GM13977 (cell line): ENCODE measurements around the gene ABLIM2.

ENCODE experiments used
- DNase-seq: peaks from one replicate; pipeline ENCODE4 v3.0.0; 2012; ENCODE audit warnings: low spot score
- in situ Hi-C: fragments of 300-500 bp; cut with MboI; formaldehyde crosslinking; loops from one replicate; pipeline ENCODE4 v1.12.0; 2022; ENCODE audit warnings: low sequenced_read_pairs, low pct_unique_long_range_greater_than_20kb, mixed read lengths, inconsistent platforms; ENCODE audit not compliant: unreplicated experiment
- TF ChIP-seq, protein P1 (sequence below): IDR thresholded peaks from 2 replicates; pipeline ENCODE4 v1.5.1; 2012; ENCODE audit warnings: mild to moderate bottlenecking, control low read depth; ENCODE audit not compliant: insufficient read depth; ENCODE audit errors: extremely low read depth, missing control alignments

The ABLIM2 gene

DNA sequence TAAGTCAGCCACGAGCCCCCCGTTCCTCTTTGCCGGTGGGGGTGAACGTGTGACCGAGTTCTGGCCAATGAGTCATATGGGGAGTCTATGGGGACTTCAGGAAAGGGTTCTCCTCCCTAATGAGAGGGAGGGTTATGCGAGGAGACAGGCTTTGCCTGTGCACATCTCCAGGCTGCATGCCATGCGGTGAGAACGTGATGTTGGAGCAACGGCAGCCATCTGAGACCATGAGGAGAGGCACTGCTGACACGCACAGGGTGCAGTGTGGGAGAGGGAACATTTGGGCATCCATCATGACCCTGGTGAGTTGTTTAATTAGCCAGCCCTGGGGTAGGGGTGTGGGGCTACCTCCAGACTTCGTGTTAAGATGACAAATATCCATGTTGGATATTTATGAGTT is 55.8 kb downstream of the ABLIM2 start:
- TF ChIP-seq, protein P1, sequence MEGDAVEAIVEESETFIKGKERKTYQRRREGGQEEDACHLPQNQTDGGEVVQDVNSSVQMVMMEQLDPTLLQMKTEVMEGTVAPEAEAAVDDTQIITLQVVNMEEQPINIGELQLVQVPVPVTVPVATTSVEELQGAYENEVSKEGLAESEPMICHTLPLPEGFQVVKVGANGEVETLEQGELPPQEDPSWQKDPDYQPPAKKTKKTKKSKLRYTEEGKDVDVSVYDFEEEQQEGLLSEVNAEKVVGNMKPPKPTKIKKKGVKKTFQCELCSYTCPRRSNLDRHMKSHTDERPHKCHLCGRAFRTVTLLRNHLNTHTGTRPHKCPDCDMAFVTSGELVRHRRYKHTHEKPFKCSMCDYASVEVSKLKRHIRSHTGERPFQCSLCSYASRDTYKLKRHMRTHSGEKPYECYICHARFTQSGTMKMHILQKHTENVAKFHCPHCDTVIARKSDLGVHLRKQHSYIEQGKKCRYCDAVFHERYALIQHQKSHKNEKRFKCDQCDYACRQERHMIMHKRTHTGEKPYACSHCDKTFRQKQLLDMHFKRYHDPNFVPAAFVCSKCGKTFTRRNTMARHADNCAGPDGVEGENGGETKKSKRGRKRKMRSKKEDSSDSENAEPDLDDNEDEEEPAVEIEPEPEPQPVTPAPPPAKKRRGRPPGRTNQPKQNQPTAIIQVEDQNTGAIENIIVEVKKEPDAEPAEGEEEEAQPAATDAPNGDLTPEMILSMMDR = no peak
- in situ Hi-C loops = no loop called here
- DNase-seq = no peak

DNA sequence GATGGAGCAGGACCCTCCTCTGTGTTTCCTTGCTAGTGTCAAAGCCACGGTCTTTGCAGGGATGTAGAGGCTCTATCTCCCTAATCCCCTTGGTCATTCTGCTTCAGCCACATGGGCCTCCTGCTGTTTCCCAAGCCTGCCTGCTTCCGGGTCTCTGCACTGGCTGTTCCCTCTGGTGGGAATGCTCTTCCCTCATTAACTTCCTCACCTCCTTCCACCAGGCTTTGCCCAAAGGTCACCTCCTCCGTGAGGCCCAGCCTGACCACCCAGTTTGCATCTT is 56.6 kb downstream of the ABLIM2 start:
- TF ChIP-seq, protein P1 = no peak
- in situ Hi-C loops = no loop called here
- DNase-seq = no peak

DNA sequence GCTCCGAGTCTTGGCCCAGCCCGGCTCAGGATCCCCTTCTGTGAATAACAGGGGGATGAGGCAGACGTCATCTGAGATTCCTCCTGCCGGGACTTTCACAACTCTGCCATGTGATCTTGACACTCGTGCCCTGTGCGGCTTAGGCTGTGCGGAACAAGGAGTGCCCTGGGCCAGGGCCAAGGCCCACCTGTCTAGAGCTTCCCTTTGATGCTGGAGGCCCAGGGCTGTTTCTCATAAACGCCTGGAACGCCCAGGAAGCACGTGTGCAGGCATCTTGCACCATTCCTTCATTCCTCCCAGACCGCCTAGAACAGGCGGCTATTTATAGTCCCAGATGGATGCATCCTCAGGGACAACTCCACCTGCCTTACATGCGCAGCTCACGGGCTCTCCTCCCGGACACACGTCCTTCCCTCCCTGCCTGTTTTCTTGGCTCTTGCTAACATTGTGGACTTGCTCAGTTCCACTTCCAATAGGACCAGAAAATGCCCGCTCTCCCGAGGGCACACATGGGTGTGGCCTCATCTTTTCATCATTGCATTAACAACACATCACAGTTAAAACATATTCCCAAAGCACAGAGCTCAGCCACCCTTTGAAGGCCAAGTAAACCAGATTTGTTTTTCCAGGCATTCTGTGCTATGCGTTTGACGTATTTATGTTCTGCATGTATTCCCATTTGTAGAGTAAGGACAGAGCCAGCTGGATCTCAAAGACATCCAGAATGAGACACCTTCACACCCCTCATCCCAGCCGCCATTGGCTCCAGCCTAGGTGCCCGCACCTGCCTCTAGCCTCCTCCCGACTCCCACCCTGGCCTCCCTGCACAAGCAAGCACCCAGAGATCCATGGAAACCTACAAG is 57.2 kb downstream of the ABLIM2 start:
- TF ChIP-seq, protein P1 = no peak
- no peak for DNase-seq
- in situ Hi-C loops = no loop called here

DNA sequence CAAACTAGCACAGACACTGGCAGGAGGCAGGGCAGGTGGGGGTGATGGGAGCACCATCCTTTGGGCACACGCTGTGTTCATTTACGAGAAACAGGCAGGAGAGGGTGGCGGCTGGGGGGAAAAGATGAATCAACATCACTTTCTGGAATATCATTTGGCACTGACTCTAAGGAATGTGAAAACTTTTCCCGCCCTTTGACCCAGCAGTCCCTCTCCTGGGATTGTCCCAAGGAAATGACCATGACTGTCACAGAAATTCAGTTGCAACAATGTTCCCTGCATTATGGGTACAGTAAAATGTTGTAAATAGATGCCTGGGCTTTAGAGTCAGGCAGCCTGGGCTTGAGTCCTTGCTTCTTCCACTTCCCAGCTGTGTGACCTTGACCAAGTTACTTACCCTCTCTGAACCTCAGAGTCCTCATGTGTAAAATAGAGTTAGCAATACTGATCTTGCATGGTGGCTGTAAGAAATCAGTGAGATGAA is 58.6 kb downstream of the ABLIM2 start:
- TF ChIP-seq, protein P1 = no peak
- DNase-seq = no peak
- in situ Hi-C loops = no loop called here

DNA sequence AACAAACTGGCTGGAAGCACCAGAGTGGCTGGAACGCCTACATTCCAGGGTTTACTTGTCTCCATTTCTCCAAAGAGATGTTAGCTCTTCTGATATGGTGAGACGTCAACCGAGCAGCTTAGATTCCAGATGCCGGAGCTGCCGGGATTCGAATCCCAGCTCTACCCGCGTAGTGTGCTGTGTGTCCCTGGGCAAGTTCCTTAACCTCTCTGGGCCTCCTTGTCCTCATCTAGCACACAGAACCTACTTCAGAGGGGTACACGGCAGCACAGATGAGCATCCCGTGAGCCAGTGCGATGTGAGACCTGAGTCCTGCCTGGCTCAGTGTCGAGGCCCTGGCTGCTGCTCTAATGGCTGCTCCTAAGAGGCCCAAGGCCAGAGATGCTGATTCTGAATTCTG is 60.1 kb downstream of the ABLIM2 start:
- TF ChIP-seq, protein P1 = no peak
- in situ Hi-C loops = no loop called here
- DNase-seq = no peak

DNA sequence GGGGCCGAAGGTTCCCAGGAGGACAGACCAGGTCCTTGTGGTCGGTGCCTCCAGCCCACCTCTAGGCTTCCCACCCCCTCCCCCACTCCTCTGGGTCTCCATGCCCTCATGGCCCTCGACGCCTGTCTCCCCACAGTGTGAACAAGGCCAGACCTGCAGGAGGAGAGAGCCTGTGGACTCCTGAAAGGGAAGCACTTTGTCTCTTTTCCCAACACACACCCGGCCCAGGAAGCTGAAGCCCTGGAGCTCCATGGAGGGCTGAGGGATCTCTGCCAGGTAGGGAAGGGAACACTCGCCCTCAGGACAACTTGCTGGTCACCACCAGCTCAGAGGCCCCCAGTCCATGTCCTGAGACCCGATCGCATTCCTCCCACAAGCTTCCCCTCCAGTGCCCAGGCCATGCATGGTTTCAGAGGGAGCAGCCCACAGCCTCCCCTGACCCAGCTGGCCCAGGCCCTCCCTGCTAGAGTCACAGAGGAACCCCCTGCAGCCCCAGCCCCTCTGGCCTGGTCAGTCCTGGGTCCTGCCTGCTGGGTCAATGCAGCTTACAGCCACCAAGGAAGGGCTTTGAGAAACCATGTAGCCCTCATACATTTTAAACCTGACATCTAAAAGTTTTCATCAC is 60.8 kb downstream of the ABLIM2 start:
- TF ChIP-seq, protein P1 = no peak
- DNase-seq = no peak
- in situ Hi-C loops = no loop called here
